Spinal cord (tissue), 10 donors: Measurements from ENCODE around the gene SLC13A5. TPM values are rescaled to one million over a fixed set of nuclear protein-coding genes. Genes with fewer than 3 reads are reported as not detected.
A peak's percentile ranks its signal among the peaks of the same experiment; 100 is the strongest.

ENCODE experiments used
- DNase-seq, 6 donors: peaks; one replicate each; pipeline versions ENCODE4 v3.0.0 to v3.0.0-alpha.2; 2013 to 2015; ENCODE audit warnings: low spot score in 6 of 6, low read depth in 4 of 6
- H3K27ac ChIP-seq: one replicate; pipeline ENCODE4 v1.5.1; 2013; ENCODE audit warnings: low read depth, low read length, control low read depth
- H3K27me3 ChIP-seq: one replicate; pipeline ENCODE4 v1.6.1; 2013; ENCODE audit warnings: low read length; ENCODE audit not compliant: control insufficient read depth, insufficient read depth
- H3K36me3 ChIP-seq: one replicate; pipeline ENCODE4 v1.6.1; 2013; ENCODE audit warnings: low read length; ENCODE audit not compliant: control insufficient read depth, insufficient read depth
- H3K4me1 ChIP-seq: one replicate; pipeline ENCODE4 v1.6.1; 2013; ENCODE audit warnings: low read length; ENCODE audit not compliant: control insufficient read depth, insufficient read depth
- H3K4me3 ChIP-seq: one replicate; pipeline ENCODE4 v1.5.1; 2013; ENCODE audit warnings: low read depth, low read length, control low read depth
- H3K9me3 ChIP-seq: one replicate; pipeline ENCODE4 v1.6.1; 2013; ENCODE audit warnings: low read length; ENCODE audit not compliant: control insufficient read depth, insufficient read depth
- WGBS: methylation state at CpG from one replicate; pipeline ENCODE4 v1.1.5; 2013; ENCODE audit warnings: missing lambda C conversion rate; ENCODE audit not compliant: insufficient coverage; 5-methylcytosine and 5-hydroxymethylcytosine counted together
- polyA plus RNA-seq, 2 donors: library from polyadenylated mRNA; unstranded; fragments of 120-200 nt; gene quantifications; one replicate each; pipeline ENCODE4 v1.2.1, GENCODE V29; 2013; ENCODE audit not compliant: insufficient read length in 2 of 2
- total RNA-seq, 2 donors: library from RNA; depleted of rRNA in 1 of 2; stranded (reverse); fragments of 120-200 nt in 1 of 2; fragments of >200 nt in 1 of 2; gene quantifications; one replicate each; pipeline versions ENCODE4 v1.2.3 to v1.2.4, GENCODE V29; 2013 to 2014
- donor health status: healthy.

SLC13A5 gene
- total and polyA plus RNA-seq, 4 donors = 0.69 to 14.6 (median 6.4) TPM

DNA sequence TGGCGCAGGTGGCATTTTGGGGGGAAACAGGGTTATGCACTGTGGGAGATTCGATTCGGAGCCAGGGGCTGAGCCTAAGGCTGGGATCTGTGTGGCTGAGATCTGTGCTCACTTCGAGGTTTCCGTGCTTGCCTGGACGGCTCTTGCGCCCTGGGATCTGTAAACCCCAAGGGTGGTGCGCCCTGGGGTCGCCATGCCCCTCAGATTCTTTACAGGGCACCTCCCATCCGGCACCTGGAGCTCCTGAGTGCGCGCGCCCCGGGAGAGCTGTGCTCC is 377 bp downstream of the SLC13A5 start:
- H3K9me3 ChIP-seq = peaks cover 2% of the 10 kb centered on the region
- peaks cover 29% of the 10 kb centered on the region for H3K27me3 ChIP-seq
- DNase-seq = no peak
- 11% methylated on average over 14 of the region's 14 CpGs for WGBS
- H3K4me3 ChIP-seq = peak overlapping the region; percentile 35
- H3K27ac ChIP-seq = peak overlapping the region; percentile 37
- peaks cover 33% of the 10 kb centered on the region for H3K4me1 ChIP-seq
- H3K36me3 ChIP-seq = no peaks in the 10 kb centered on the region

DNA sequence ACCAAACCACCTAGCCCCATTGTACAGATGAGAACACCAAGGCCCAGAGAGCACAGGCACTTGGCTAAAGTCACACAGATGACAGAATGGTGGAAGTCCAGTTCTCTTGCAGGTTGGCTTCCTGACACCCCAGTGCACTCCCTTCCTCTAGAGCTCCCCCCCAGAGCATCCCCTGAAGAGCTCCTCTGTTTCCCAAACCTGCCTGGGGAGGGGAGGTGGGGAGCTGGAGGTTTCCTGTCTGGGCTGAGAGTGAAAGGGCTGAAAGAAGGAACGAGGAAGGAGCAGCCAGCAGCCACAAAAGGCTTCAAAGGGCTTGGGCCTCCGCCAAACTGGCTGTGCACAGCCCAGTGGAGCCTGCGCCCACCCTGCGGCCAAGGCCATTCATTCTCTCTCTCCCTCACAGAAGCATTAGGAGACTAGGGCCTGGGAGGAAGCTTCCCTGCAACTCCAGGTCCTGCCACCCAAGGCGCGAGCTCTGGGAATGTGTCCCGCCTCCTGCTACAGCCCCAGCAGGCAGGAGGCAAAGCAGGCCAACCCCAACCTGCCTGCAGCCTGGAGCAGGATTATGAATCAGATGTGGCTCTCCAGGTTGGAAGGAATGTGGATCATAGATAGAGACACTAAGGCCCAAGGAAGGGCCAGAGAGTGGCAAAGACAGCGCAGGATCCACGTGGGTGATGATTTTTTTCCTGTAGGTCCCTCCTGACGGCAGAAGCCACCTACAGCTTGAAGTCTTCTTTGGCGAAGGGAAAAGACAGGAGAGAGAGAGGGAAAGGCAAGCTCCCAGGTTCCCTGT is 913 bp downstream of the SLC13A5 start:
- Histone ChIP-seq H3K27ac (peak overlapping the region; percentile 37), H3K4me3 (peak overlapping the region; percentile 35)

DNA sequence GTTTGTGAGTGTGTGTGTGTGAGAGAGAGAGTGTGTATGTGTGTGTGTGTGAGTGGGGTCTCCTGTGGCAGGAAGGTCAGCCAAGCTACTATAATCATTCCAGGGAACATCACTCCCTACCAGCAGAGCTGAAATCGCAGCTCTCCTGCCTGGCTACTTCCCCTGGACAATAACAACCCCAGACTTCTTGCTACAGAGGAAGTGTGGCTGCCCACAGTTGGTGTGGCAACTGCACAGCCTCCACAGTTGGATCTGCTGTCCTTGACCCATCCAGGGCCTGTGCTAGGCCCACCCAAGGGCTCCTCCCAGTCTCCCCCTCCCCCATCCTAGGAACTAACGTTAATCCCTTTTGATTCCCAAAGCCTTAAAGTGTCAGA is 1.5 kb downstream of the SLC13A5 start:
- peak in 1 of 6 donors; percentile 4 for DNase-seq
- Histone ChIP-seq H3K9me3 (peaks cover 2% of the 10 kb centered on the region), H3K27ac (no peak overlapping the region), H3K36me3 (no peaks in the 10 kb centered on the region), H3K27me3 (peaks cover 29% of the 10 kb centered on the region), H3K4me1 (peaks cover 33% of the 10 kb centered on the region), H3K4me3 (no peak overlapping the region)
- 55% methylated on average over 2 of the region's 2 CpGs for WGBS

More for the DNA sequence above, 913 bp downstream of the SLC13A5 start:
- peaks cover 29% of the 10 kb centered on the region for H3K27me3 ChIP-seq
- no peaks in the 10 kb centered on the region for H3K36me3 ChIP-seq
- peak in 5 of 6 donors; percentile 56 to 92 (median 74) for DNase-seq
- WGBS = 19% methylated on average over 11 of the region's 11 CpGs
- H3K4me1 ChIP-seq = peaks cover 33% of the 10 kb centered on the region
- H3K9me3 ChIP-seq = peaks cover 2% of the 10 kb centered on the region

DNA sequence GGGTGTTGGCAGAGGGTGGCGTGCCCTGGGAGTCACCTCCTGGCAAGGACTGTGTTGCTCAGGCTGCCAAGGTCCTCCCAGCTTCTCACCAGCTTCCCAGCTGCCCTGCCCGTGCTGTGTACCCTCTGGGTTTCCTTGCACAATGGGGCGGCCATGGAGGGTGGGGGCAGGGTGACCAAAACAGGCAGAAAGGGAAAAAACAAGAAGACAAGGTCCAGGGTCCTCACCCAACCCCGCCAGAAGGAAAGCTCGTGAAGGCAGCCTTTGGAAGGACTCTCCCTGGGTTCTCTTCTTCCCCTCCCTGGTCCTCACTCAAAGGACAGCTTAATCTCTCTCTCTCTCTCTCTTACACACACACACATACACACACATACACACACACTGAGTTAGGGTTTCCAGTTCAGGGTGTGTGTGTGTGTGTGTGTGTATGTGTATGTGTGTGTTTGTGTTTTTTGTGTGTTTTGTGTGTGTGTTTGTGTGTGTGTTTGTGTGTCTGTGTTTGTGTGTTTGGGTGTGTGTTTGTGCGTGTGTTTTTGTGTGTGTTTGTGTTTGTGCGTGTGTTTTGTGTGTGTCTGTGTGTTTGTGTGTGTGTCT is 2.0 kb downstream of the SLC13A5 start:
- peaks cover 33% of the 10 kb centered on the region for H3K4me1 ChIP-seq
- H3K4me3 ChIP-seq = no peak overlapping the region
- WGBS = 47% methylated on average over 5 of the region's 7 CpGs
- peaks cover 29% of the 10 kb centered on the region for H3K27me3 ChIP-seq
- peaks cover 3% of the 10 kb centered on the region for H3K36me3 ChIP-seq
- DNase-seq = peak in 2 of 6 donors; percentile 22 to 53
- peaks cover 2% of the 10 kb centered on the region for H3K9me3 ChIP-seq
- H3K27ac ChIP-seq = no peak overlapping the region

DNA sequence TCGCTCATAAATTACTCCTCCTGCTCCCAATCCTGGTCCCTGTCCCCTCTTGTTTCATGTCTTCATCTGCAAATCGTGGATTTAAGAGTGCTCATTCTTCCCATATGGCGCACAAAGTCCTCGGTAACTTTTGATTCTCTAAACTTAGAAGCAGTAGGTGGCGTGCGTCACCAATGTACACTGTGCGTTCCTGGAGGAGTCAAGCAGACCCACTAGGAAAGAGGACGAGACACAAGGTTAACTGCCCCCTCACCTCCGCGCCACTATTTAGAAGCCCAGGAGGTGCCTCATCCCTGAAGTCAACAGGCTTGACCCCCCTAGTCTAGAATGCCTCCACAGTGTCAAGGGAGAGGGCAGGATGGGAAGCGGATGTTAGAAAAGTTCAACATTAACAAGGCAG is 2.9 kb downstream of the SLC13A5 start:
- Histone ChIP-seq H3K36me3 (peaks cover 3% of the 10 kb centered on the region), H3K27ac (no peak overlapping the region), H3K9me3 (peaks cover 2% of the 10 kb centered on the region), H3K27me3 (peaks cover 29% of the 10 kb centered on the region), H3K4me3 (no peak overlapping the region), H3K4me1 (peaks cover 33% of the 10 kb centered on the region)
- DNase-seq = no peak
- 71% methylated on average over 8 of the region's 11 CpGs for WGBS

DNA sequence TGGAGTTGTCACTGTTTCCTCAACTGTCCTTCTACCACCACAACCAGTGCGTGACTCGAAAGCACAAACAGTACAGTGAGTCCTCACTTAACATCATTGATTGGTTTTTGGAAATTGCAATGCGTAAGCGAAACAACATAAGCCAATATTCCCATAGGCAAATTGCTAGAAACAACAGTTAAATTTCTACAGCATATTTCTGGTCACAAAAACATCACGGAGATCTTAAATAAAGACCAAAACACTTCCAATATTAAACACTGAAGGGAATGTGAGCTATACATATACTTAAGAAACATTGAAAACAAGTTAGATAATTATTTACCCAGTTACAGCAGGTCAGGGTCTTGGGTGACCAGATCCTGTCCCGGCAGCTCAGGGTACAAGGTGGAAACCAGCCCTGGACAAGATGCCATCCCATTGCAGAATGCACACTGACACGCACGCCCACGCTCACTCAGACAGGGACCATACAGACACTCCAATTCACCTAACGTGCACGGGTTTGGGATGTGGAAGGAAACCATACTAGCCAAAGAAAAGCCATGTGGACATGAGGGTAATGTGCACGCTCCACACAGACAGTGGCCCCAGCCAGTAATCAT is 4.7 kb downstream of the SLC13A5 start:
- Histone ChIP-seq H3K27me3 (peaks cover 19% of the 10 kb centered on the region), H3K9me3 (no peaks in the 10 kb centered on the region), H3K4me3 (no peak overlapping the region), H3K4me1 (peaks cover 24% of the 10 kb centered on the region), H3K36me3 (peaks cover 8% of the 10 kb centered on the region), H3K27ac (no peak overlapping the region)
- WGBS = 85% methylated on average over 10 of the region's 12 CpGs
- no peak for DNase-seq

DNA sequence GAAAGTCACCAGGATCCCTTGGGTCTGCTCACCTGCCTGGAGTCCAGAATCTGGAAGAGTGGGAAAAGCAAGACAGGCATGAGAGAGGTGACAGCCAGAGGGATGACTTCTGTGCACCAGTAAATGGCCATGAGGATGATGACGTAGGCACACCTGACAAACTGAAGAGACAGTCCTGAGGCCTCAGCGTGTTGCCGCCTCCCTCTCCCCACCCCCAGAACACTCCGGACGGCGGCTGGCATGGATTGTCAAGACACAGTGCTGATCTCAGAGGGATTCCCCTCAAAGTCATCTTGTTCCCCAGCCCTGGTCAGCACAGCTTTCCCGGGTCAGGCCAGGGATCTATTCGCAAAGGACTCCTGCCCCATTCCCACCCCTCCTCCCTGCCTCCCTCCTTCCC is 6.2 kb downstream of the SLC13A5 start:
- H3K9me3 ChIP-seq = no peaks in the 10 kb centered on the region
- no peak overlapping the region for H3K27ac ChIP-seq
- no peak for DNase-seq
- peaks cover 4% of the 10 kb centered on the region for H3K27me3 ChIP-seq
- peaks cover 16% of the 10 kb centered on the region for H3K36me3 ChIP-seq
- H3K4me3 ChIP-seq = no peak overlapping the region
- peaks cover 10% of the 10 kb centered on the region for H3K4me1 ChIP-seq
- WGBS = 80% methylated on average over 8 of the region's 8 CpGs

DNA sequence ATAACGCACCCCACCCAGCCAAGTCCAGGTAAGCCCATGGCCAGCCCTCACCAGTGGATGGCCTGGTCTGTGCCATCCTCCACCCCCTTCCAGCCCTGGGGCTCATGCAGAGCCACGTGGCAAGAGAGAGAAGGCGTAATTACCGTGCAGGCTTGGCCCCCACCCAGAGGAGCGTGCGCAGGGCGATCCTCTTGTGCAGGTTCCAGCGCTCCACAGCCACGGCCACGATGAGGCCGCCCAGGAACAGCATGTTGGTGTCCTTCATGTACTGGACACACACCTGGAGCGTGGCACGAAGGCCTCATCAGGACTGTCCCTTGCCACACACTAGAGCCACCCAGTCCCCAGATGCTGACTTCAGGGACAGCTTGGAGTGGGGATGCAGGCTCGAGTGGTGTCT is 6.7 kb downstream of the SLC13A5 start:
- WGBS = 87% methylated on average over 14 of the region's 14 CpGs
- no peak overlapping the region for H3K27ac ChIP-seq
- no peaks in the 10 kb centered on the region for H3K27me3 ChIP-seq
- DNase-seq = no peak
- peaks cover 5% of the 10 kb centered on the region for H3K4me1 ChIP-seq
- peaks cover 16% of the 10 kb centered on the region for H3K36me3 ChIP-seq
- H3K4me3 ChIP-seq = no peak overlapping the region
- H3K9me3 ChIP-seq = no peaks in the 10 kb centered on the region

DNA sequence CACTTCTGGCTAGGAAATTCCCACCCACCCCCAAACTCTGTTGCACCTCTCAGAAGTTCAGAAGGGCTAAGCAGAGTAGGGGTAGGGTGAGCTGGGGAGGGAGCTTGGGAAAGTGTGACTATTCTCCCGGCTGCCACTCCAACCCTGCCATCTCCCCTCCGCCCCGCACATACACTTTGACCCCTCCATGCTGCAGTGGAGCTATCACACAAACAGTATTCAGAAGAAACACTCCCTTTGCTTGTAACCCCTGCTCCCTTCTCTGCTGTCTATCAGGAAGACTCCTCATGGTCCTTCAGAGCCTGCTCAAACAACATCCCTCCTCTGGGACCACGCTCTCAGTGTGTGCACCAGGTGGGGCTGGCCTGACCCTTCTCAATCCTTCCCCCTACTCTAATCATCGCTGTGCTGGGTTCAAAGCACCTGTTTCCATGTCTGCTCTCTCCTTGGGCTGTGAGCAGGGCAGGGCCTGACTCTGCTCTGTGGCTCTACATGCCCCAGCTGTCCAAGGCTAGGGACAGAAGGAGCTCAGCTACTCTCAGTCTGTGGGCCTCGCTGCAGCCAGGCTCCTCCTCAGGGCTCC is 8.6 kb downstream of the SLC13A5 start:
- 90% methylated on average over 6 of the region's 6 CpGs for WGBS

More for the DNA sequence above, 8.6 kb downstream of the SLC13A5 start:
- Histone ChIP-seq H3K27me3 (no peaks in the 10 kb centered on the region), H3K36me3 (peaks cover 18% of the 10 kb centered on the region), H3K4me1 (no peaks in the 10 kb centered on the region), H3K27ac (no peak overlapping the region), H3K9me3 (no peaks in the 10 kb centered on the region), H3K4me3 (no peak overlapping the region)
- no peak for DNase-seq
